NCI-H2081 treated with DMSO at 0.1 percent for 48 hours (cell line): ENCODE results near the gene AGGF1.
"Not testable (repeated sequence)": the region's sequence is repeated elsewhere in the genome, so short reads cannot be mapped to it uniquely, and the experiment has no call there.

Experiments used
- DNase-seq: peaks from one replicate; lab custom pipeline; 2025; lab: John Stamatoyannopoulos, UW

AGGF1 gene

GRCh38 chr5:77028631-77029375 lies 1.4 kb upstream of the AGGF1 start:
- DNase-seq: no peak

GRCh38 chr5:77029376-77029885 lies 773 bp upstream of the AGGF1 start:
- DNase-seq: no peak

GRCh38 chr5:77031891-77032290 lies 1.7 kb downstream of the AGGF1 start:
- no peak for DNase-seq

GRCh38 chr5:77032635-77033034 lies 2.4 kb downstream of the AGGF1 start:
- DNase-seq: no peak

- DNase-seq: no peak
These were observed 3.1 kb downstream of the AGGF1 start for GRCh38 chr5:77033338-77033737.

GRCh38 chr5:77035950-77036349 lies 5.7 kb downstream of the AGGF1 start:
- DNase-seq: no peak

GRCh38 chr5:77046416-77047073 lies 16.3 kb downstream of the AGGF1 start:
- no peak for DNase-seq

GRCh38 chr5:77064040-77064439 lies 33.8 kb downstream of the AGGF1 start:
- DNase-seq: peak; percentile 20

- no peak for DNase-seq
These were observed 35.1 kb downstream of the AGGF1 start for GRCh38 chr5:77065256-77065655.

- DNase-seq: no peak
These were observed 36.0 kb downstream of the AGGF1 start for GRCh38 chr5:77066184-77066583.

GRCh38 chr5:77066823-77067442 lies 36.7 kb downstream of the AGGF1 start:
- DNase-seq: no peak

- DNase-seq: no peak
These were observed 43.5 kb downstream of the AGGF1 start for GRCh38 chr5:77073667-77074066.

GRCh38 chr5:77074745-77075144 lies 44.5 kb downstream of the AGGF1 start:
- no peak for DNase-seq

- DNase-seq: no peak
These were observed 47.0 kb downstream of the AGGF1 start for GRCh38 chr5:77076961-77077828.

- no peak for DNase-seq
These were observed 47.6 kb downstream of the AGGF1 start for GRCh38 chr5:77077829-77078176.

GRCh38 chr5:77080479-77080878 lies 50.3 kb downstream of the AGGF1 start:
- not testable (repeated sequence) for DNase-seq

GRCh38 chr5:77080905-77081304 lies 50.7 kb downstream of the AGGF1 start:
- no peak for DNase-seq

GRCh38 chr5:77082280-77082679 lies 52.1 kb downstream of the AGGF1 start:
- DNase-seq: no peak

GRCh38 chr5:77083088-77083487 lies 52.9 kb downstream of the AGGF1 start:
- DNase-seq: no peak

- DNase-seq: no peak
These were observed 56.1 kb downstream of the AGGF1 start for GRCh38 chr5:77086368-77086688.

GRCh38 chr5:77086689-77087483 lies 56.7 kb downstream of the AGGF1 start, which contains the start of gene ZBED3:
TSS of gene ZBED3 (minus strand) at chr5:77087285. CDS start at chr5:77077878, 9,407 bp downstream.
- DNase-seq: no peak
